SK-N-SH treated with all-trans-retinoic acid at 6 μM for 48 hours (cell line): ENCODE data around the gene VOPP1.

Experiments used
- ARNTL ChIP-seq: fragments of 450-650 bp; formaldehyde crosslinking; IDR thresholded peaks from 2 replicates; pipeline ENCODE4 v1.5.0; 2020; ENCODE audit warnings: low read depth, mild to moderate bottlenecking, moderate library complexity, borderline replicate concordance
- CREB5 ChIP-seq: fragments of 250-450 bp; sonication (Bioruptor Pico); IDR thresholded peaks from 2 replicates; pipeline ENCODE4 v1.5.1; 2020; ENCODE audit warnings: low read depth, mild to moderate bottlenecking, moderate library complexity
- ISL1 ChIP-seq: fragments of 250-450 bp; sonication (Bioruptor Pico); IDR thresholded peaks from 2 replicates; pipeline ENCODE4 v2.1.2; 2022; ENCODE audit warnings: mild to moderate bottlenecking, moderate library complexity
- POU6F1 ChIP-seq: fragments of 250-450 bp; sonication (Bioruptor Pico); IDR thresholded peaks from 2 replicates; pipeline ENCODE4 v1.8.0; 2021; ENCODE audit warnings: low read depth, mild to moderate bottlenecking, moderate library complexity, borderline replicate concordance
- RARB ChIP-seq: fragments of 250-450 bp; sonication (Bioruptor Pico); IDR thresholded peaks from 2 replicates; pipeline ENCODE4 v1.8.0; 2021; ENCODE audit warnings: mild to moderate bottlenecking, moderate library complexity
- TCF4 ChIP-seq: fragments of 250-450 bp; sonication (Bioruptor Pico); IDR thresholded peaks from 2 replicates; pipeline ENCODE4 v1.8.0; 2021; ENCODE audit warnings: mild to moderate bottlenecking, moderate library complexity, borderline replicate concordance
- TOX ChIP-seq: fragments of 250-450 bp; sonication (Bioruptor Pico); IDR thresholded peaks from 2 replicates; pipeline ENCODE4 v1.8.0; 2021; ENCODE audit warnings: mild to moderate bottlenecking, moderate library complexity, borderline replicate concordance
- TSHZ2 ChIP-seq: fragments of 250-450 bp; sonication (Bioruptor Pico); IDR thresholded peaks from 2 replicates; pipeline ENCODE4 v1.5.0; 2020; ENCODE audit warnings: mild to moderate bottlenecking, moderate library complexity
- ZC3H10 ChIP-seq: fragments of 250-450 bp; sonication (Bioruptor Pico); IDR thresholded peaks from 2 replicates; pipeline ENCODE4 v1.5.1; 2021; ENCODE audit warnings: mild to moderate bottlenecking, moderate library complexity
- ZFP3 ChIP-seq: fragments of 250-450 bp; sonication (Bioruptor Pico); IDR thresholded peaks from 2 replicates; pipeline ENCODE4 v1.5.0; 2020; ENCODE audit warnings: mild to moderate bottlenecking, moderate library complexity
- ZFP30 ChIP-seq: fragments of 450-650 bp; formaldehyde crosslinking; IDR thresholded peaks from 2 replicates; pipeline ENCODE4 v1.5.0; 2022; ENCODE audit warnings: mild to moderate bottlenecking, moderate library complexity
- ZNF565 ChIP-seq: fragments of 450-650 bp; formaldehyde crosslinking; conservative IDR thresholded peaks from 2 replicates; pipeline ENCODE4 v1.5.0; 2020; ENCODE audit warnings: low read depth, mild to moderate bottlenecking, moderate library complexity
- TF ChIP-seq, protein P1 (sequence below): fragments of 250-450 bp; sonication (Bioruptor Pico); IDR thresholded peaks from 2 replicates; pipeline ENCODE4 v1.5.1; 2021; ENCODE audit warnings: mild to moderate bottlenecking, moderate library complexity
- TF ChIP-seq, protein P2 (sequence below): fragments of 250-450 bp; sonication (Bioruptor Pico); IDR thresholded peaks from 2 replicates; pipeline ENCODE4 v1.8.0; 2020; ENCODE audit warnings: mild to moderate bottlenecking, moderate library complexity, borderline replicate concordance

DNA sequence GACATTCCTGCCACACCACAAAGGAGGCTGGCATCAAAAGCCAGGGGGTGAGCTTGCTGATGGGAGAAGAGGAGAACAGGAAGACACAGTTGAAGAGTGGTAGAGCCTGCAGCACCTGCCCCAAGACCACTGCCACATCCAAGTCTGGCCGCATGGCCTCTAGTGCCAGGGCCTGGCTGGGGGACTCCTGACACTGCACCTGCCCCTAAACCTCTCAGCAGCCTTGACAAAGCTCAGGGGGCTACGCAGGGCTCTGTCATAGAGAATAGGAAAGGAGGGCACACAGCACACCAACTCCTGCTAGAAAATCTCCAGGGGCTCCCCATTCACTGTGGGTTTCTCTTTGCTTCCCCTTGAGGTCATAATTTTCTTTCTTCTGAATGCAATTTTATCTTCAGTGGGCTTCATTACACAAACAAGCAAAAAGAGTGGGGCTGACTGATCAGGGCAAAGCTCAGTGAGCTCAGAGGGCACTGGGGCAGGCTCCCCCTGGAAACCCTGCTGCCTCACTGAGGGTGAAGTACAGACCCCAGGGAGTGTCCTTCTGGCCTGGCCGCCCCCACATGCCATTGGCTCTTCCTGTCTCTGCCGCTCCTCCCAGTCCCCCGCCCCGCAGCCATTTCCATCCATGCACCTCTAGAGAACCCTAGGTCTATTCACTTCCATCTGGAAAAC, 37.2 kb downstream of the VOPP1 start:
- TF ChIP-seq, protein P1, sequence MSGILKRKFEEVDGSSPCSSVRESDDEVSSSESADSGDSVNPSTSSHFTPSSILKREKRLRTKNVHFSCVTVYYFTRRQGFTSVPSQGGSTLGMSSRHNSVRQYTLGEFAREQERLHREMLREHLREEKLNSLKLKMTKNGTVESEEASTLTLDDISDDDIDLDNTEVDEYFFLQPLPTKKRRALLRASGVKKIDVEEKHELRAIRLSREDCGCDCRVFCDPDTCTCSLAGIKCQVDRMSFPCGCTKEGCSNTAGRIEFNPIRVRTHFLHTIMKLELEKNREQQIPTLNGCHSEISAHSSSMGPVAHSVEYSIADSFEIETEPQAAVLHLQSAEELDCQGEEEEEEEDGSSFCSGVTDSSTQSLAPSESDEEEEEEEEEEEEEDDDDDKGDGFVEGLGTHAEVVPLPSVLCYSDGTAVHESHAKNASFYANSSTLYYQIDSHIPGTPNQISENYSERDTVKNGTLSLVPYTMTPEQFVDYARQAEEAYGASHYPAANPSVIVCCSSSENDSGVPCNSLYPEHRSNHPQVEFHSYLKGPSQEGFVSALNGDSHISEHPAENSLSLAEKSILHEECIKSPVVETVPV: no peak
- no peak for TF ChIP-seq ZNF565 (CRISPR knock-in tag)
- TF ChIP-seq TSHZ2: no peak
- TF ChIP-seq POU6F1: no peak
- no peak for TF ChIP-seq ZFP30 (CRISPR knock-in tag)
- TF ChIP-seq, protein P2, sequence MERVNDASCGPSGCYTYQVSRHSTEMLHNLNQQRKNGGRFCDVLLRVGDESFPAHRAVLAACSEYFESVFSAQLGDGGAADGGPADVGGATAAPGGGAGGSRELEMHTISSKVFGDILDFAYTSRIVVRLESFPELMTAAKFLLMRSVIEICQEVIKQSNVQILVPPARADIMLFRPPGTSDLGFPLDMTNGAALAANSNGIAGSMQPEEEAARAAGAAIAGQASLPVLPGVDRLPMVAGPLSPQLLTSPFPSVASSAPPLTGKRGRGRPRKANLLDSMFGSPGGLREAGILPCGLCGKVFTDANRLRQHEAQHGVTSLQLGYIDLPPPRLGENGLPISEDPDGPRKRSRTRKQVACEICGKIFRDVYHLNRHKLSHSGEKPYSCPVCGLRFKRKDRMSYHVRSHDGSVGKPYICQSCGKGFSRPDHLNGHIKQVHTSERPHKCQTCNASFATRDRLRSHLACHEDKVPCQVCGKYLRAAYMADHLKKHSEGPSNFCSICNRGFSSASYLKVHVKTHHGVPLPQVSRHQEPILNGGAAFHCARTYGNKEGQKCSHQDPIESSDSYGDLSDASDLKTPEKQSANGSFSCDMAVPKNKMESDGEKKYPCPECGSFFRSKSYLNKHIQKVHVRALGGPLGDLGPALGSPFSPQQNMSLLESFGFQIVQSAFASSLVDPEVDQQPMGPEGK (CRISPR knock-in tag): no peak
- TF ChIP-seq TCF4 (CRISPR knock-in tag): no peak
- TF ChIP-seq TOX (CRISPR knock-in tag): no peak
- no peak for TF ChIP-seq RARB (CRISPR knock-in tag)
- TF ChIP-seq ISL1: no peak
- TF ChIP-seq CREB5: no peak
- TF ChIP-seq ARNTL (CRISPR knock-in tag): no peak
- no peak for TF ChIP-seq ZFP3 (CRISPR knock-in tag)
- TF ChIP-seq ZC3H10 (CRISPR knock-in tag): no peak
